ENCODE measurements around the gene ADAMTS15. TPM values are rescaled to one million over a fixed set of nuclear protein-coding genes. Genes with fewer than 3 reads are reported as not detected.

Gene ADAMTS15
- total RNA-seq, 2 donors from 2014 or later = 0.59 to 1.5 TPM

GRCh38 chr11:130452176-130452575, 3.7 kb downstream of the ADAMTS15 start:
- Histone ChIP-seq H3K36me3 (no peaks in the 10 kb centered on the region), H3K4me3 (no peak overlapping the region), H3K9me3 (no peaks in the 10 kb centered on the region), H3K27me3 (replicated peaks; ENCODE audit: insufficient read depth) (no peaks in the 10 kb centered on the region), H3K4me1 (replicated peaks) (peaks cover 6% of the 10 kb centered on the region), H3K27ac (no peak overlapping the region)
- no peak for TF ChIP-seq POLR2A (IDR thresholded peaks at IDR 0.05)
- no peak for TF ChIP-seq CTCF (IDR thresholded peaks at IDR 0.05)
- no peak for TF ChIP-seq POLR2AphosphoS5 (IDR thresholded peaks at IDR 0.05)
- 93% methylated on average over 9 of the region's 9 CpGs for WGBS
- intact Hi-C loops (cut with DNase I) = loop anchor here (5.0 kb wide), 1 partner anchor 375 kb away; no protein-coding TSS in a partner anchor
- no peak for DNase-seq (ENCODE audit: low spot score)

- no peak for DNase-seq (ENCODE audit: low spot score)
- Histone ChIP-seq H3K4me3 (no peak overlapping the region), H3K27me3 (replicated peaks; ENCODE audit: insufficient read depth) (no peaks in the 10 kb centered on the region), H3K36me3 (no peaks in the 10 kb centered on the region), H3K4me1 (replicated peaks) (peaks cover 6% of the 10 kb centered on the region), H3K27ac (no peak overlapping the region), H3K9me3 (no peaks in the 10 kb centered on the region)
- whole genome bisulfite sequencing = 83% methylated on average over 6 of the region's 6 CpGs
- intact Hi-C loops (cut with DNase I) = loop anchor here (5.0 kb wide), 1 partner anchor 374 kb away; no protein-coding TSS in a partner anchor
- TF ChIP-seq CTCF (IDR thresholded peaks at IDR 0.05) = no peak
Observed at GRCh38 chr11:130452940-130453339, 4.5 kb downstream of the ADAMTS15 start.

GRCh38 chr11:130454491-130455252, 6.2 kb downstream of the ADAMTS15 start:
- no peak for TF ChIP-seq CTCF (IDR thresholded peaks at IDR 0.05)
- no peak for TF ChIP-seq POLR2A (IDR thresholded peaks at IDR 0.05)
- no peak for TF ChIP-seq POLR2AphosphoS5 (IDR thresholded peaks at IDR 0.05)
- Histone ChIP-seq H3K27me3 (replicated peaks; ENCODE audit: insufficient read depth) (no peaks in the 10 kb centered on the region), H3K4me3 (no peak overlapping the region), H3K4me1 (replicated peaks) (no peaks in the 10 kb centered on the region), H3K36me3 (no peaks in the 10 kb centered on the region), H3K27ac (no peak overlapping the region), H3K9me3 (no peaks in the 10 kb centered on the region)
- intact Hi-C loops (cut with DNase I) = loop anchor here (5.0 kb wide), 1 partner anchor 373 kb away; no protein-coding TSS in a partner anchor
- WGBS = 62% methylated on average over 12 of the region's 12 CpGs
- DNase-seq (ENCODE audit: low spot score) = no peak

GRCh38 chr11:130455483-130456127, 7.2 kb downstream of the ADAMTS15 start:
- DNase-seq (ENCODE audit: low spot score) = no peak
- Histone ChIP-seq H3K27ac (no peak overlapping the region), H3K27me3 (replicated peaks; ENCODE audit: insufficient read depth) (no peaks in the 10 kb centered on the region), H3K36me3 (no peaks in the 10 kb centered on the region), H3K9me3 (no peaks in the 10 kb centered on the region), H3K4me3 (no peak overlapping the region), H3K4me1 (replicated peaks) (no peaks in the 10 kb centered on the region)
- no peak for TF ChIP-seq POLR2A (IDR thresholded peaks at IDR 0.05)
- TF ChIP-seq CTCF (IDR thresholded peaks at IDR 0.05) = no peak
- no peak for TF ChIP-seq POLR2AphosphoS5 (IDR thresholded peaks at IDR 0.05)
- intact Hi-C loops (cut with DNase I) = no loop called here
- WGBS = 86% methylated on average over 15 of the region's 15 CpGs
